ENCODE measurements around the gene MACROH2A1.

MACROH2A1 gene

GRCh38 chr5:135426102-135427082, 27.4 kb upstream of the MACROH2A1 start:
- TF ChIP-seq, protein P1, sequence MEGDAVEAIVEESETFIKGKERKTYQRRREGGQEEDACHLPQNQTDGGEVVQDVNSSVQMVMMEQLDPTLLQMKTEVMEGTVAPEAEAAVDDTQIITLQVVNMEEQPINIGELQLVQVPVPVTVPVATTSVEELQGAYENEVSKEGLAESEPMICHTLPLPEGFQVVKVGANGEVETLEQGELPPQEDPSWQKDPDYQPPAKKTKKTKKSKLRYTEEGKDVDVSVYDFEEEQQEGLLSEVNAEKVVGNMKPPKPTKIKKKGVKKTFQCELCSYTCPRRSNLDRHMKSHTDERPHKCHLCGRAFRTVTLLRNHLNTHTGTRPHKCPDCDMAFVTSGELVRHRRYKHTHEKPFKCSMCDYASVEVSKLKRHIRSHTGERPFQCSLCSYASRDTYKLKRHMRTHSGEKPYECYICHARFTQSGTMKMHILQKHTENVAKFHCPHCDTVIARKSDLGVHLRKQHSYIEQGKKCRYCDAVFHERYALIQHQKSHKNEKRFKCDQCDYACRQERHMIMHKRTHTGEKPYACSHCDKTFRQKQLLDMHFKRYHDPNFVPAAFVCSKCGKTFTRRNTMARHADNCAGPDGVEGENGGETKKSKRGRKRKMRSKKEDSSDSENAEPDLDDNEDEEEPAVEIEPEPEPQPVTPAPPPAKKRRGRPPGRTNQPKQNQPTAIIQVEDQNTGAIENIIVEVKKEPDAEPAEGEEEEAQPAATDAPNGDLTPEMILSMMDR (IDR thresholded peaks at IDR 0.05; ENCODE audit: low read depth, low read length): peak; percentile 57
- H3K4me3 ChIP-seq (ENCODE audit: low read depth, low read length): no peak overlapping the region

- no peak overlapping the region for H3K4me3 ChIP-seq (ENCODE audit: low read depth, low read length)
- TF ChIP-seq, protein P1 (IDR thresholded peaks at IDR 0.05; ENCODE audit: low read depth, low read length): no peak
These were observed 26.6 kb upstream of the MACROH2A1 start for GRCh38 chr5:135425641-135426040.

- TF ChIP-seq, protein P1 (IDR thresholded peaks at IDR 0.05; ENCODE audit: low read depth, low read length): no peak
These were observed 24.8 kb upstream of the MACROH2A1 start for GRCh38 chr5:135423846-135424168.

GRCh38 chr5:135423146-135423845, 24.3 kb upstream of the MACROH2A1 start:
- TF ChIP-seq, protein P1 (IDR thresholded peaks at IDR 0.05; ENCODE audit: low read depth, low read length): no peak
- no peak overlapping the region for H3K4me3 ChIP-seq (ENCODE audit: low read depth, low read length)

More at GRCh38 chr5:135423846-135424168, 24.8 kb upstream of the MACROH2A1 start:
- no peak overlapping the region for H3K4me3 ChIP-seq (ENCODE audit: low read depth, low read length)

DNA sequence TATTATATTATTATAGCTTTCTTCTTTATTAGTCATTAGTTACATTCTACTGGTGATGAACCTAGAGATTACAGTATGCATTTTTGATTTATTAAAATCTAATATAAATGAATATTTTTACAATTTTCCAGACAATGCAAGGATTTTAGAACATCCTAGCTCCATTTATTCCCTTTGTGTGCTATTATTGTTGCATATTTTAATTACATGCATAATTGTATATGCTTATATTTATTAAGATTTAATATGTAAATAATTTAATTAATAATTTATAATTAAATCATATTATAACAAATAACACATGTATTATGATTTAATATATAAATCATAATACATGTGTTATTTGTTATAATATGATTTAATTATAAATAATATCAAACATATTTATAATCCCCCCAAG, 23.4 kb upstream of the MACROH2A1 start:
- no peak overlapping the region for H3K4me3 ChIP-seq (ENCODE audit: low read depth, low read length)
- TF ChIP-seq, protein P1 (IDR thresholded peaks at IDR 0.05; ENCODE audit: low read depth, low read length): no peak

GRCh38 chr5:135417083-135417482, 18.1 kb upstream of the MACROH2A1 start:
- no peak overlapping the region for H3K4me3 ChIP-seq (ENCODE audit: low read depth, low read length)
- TF ChIP-seq, protein P1 (IDR thresholded peaks at IDR 0.05; ENCODE audit: low read depth, low read length): no peak

- no peak overlapping the region for H3K4me3 ChIP-seq (ENCODE audit: low read depth, low read length)
- TF ChIP-seq, protein P1 (IDR thresholded peaks at IDR 0.05; ENCODE audit: low read depth, low read length): no peak
These were observed 6.1 kb upstream of the MACROH2A1 start for GRCh38 chr5:135405082-135405481.

Data from WI38 (cell line).